MV-4-11 (cell line): ENCODE data around the gene RCL1.

Source experiments
- DNase-seq: peaks from one replicate; lab custom pipeline; 2025; lab: John Stamatoyannopoulos, UW

The RCL1 gene

DNA sequence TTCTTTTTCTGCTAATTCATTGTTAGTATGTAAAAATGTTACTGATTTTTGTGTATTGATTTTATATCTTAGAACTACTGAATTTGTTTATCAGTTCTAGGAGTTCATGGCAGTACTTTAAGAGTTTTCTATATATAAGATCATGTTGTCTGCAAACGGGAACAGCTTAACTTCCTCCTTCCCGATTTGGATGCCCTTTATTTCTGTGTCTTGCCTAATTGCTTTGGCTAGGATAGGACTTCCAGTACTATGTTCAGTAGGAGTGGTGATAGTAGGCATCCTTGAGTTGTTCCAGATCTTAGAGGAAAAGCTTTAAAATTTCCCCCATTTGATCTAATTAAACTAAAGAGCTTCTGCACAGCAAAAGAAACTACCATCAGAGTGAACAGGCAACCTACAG is 20.1 kb downstream of the RCL1 start:
- peak; percentile 58 for DNase-seq

DNA sequence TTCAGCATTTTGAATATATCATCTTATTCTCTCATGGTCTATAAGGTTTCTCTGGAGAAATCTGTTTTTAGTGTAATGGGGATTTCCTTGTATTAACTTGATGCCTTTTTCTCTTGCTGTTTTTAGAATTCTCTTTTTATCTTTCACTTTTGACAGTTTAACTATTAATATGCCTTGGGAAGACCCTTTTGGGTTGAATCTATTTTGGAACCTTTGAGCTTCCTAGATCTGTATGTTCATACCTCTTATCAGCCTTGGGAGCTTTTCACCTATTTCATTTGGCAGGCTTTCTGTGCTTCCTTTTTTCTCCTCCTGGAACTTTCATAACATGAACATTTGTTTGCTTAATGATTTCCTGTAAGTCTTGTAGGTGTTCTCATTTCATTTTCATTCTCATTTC is 22.2 kb downstream of the RCL1 start:
- DNase-seq, result no peak

DNA sequence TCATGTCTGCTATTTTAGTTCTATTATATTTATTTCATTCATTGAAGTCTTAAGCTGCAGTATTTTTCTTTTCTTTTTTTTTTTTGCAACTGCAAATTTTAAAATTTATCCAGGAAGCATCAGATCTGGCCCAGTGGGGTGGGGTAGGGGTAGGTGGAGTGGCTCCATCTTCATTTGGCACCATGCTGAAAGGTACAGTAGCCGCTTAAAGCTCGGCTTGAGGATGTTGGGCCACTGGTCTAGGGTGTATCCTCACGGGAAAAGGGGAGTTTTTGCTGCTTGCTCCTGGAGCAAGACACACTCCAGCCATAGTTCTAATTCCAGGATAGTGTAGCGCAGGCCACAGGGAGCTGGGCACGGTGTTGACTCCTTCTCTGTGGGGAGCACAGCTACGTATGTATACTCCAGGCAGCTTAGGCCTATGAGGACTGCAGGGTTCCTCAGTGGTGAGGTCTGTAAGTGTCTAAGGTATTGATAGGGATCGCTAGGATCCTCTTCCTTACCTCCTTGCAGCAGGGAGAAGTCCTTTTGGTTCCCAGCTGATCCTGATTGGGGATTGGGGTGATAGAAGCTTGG is 22.7 kb downstream of the RCL1 start:
- no peak for DNase-seq

DNA sequence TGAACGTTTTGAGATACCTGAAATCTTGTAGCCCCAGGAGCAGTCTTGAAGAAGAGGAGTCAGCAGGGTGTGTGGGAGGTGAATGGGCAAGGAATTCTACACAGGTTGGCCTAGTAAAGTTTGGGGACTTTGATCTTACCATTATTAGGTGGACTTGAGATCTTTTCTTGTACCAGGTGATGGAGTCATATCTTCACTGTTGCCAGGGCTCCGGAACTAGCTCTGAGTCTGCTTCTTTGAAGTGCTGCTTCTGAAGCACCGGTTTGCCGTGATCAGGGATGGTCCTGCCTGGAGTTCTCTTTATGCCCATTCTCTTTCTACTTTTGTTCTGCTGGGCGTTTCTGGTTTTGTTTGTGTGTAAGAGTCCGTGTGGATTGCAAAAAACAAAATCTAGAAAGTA is 27.4 kb downstream of the RCL1 start:
- DNase-seq, result no peak

DNA sequence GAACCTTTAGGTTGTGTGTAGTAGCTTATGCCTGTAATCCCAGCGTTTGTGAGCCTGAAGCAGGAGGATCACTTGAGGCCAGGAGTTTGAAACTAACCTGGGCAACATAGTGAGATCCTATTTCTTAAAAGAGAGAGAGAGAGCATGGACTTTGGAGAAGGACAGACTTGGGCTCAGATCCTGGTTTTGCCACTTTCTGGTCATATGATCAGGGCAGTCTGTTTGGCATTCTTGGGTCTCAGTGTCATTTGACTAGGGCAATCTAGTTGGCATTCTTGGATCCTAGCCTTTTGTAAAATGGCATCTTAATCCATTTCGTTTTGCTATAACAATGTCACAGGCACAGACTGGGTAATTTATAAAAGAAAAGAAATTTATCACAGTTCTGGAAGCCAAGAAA is 28.4 kb downstream of the RCL1 start:
- DNase-seq, result no peak

DNA sequence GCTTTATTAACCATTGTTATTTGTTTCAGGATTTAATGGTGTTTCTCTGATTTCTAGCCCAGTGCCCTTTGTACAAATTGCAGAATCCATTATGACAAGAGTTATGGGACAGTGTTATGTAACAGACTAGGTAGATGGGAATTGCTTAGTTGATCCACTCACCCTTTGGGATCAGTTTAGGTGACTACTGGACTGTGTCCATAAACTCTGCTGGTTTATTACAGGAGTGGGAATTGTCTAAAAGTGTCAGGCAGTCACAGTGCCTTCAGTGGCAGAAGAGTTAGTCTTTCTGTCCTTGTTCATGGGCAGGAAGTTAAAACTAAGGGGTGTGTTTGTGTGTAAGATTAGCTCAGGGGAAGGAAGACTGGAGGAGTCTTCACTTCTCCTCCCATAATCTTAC is 29.3 kb downstream of the RCL1 start:
- peak; percentile 12 for DNase-seq

DNA sequence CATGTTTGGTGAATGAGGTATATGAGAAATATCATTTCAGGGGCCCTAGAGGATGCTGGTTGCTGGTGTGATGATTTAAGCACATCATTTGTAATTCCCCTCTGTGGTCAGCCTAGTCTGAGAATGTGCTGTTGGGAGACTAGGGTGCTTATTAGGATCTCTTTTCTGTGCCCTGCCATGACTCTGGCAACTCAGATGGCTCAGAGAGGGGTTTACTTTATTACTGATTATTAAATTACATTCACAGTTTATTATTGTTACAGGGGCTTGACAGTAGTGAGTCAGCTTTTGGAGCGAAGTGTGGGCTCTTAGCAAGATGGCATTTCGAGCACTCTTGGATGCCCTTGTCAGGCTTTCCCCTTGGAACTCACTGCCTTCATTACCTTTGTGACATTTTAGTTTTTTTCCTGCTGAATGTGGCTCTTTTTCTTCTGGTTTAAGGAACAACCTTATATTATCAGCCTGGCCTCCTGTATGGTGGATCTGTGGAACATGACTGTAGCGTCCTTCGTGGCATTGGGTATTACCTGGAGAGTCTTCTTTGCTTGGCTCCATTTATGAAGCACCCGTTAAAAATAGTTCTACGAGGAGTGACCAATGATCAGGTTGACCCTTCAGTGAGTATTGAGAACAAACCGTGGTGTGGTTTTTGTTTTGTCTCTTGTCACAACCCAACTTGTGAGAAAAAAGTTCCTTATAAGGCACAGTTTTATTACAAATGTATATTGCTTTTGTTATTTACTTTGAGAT is 33.8 kb downstream of the RCL1 start:
- no peak for DNase-seq

GRCh38 chr9:4827224-4827623 is 34.5 kb downstream of the RCL1 start:
- no peak for DNase-seq

GRCh38 chr9:4828761-4829160 is 36.0 kb downstream of the RCL1 start:
- peak; percentile 14 for DNase-seq

DNA sequence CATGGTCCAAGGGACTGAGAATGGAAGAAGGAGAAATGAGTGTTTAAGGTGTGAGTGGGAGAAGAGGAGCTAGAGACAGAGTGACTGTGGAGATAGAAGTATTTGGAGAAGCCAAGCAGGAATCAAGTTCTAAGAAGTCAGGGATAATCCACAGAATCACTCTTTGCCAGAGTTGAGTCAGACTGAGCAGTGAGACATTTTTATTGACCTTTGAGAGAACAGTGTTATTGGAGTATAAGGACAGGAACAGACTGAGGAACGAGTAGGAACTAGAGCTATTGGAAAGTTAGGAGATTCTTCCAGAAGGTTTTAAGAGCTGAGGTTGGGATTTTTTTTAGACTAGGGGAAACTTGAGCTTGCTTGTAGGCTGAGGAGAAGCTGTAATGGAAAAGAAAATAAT is 37.2 kb downstream of the RCL1 start:
- no peak for DNase-seq

DNA sequence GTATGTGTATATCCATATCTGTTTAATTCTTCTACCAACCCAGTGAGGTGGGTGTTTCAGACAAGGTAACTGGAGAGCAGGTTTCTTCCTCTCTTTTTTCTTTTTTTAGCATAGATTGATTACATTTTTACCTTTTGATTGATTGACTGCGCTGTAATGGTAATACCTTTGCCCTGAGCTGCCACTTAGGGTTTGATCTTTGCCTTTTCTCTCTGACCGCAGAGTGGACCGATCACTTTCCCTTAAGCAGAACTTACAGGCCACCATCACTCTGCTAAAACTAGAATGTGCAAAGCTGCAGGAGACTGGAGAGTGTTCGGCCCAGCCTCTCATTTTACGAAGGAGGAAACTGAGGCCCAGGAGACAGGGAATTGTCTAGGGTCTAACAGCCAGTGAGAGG is 38.0 kb downstream of the RCL1 start:
- DNase-seq, result no peak

GRCh38 chr9:4831119-4831518 is 38.4 kb downstream of the RCL1 start:
- DNase-seq, result no peak

GRCh38 chr9:4831944-4832343 is 39.2 kb downstream of the RCL1 start:
- DNase-seq, result no peak

GRCh38 chr9:4832786-4833579 is 40.2 kb downstream of the RCL1 start:
- no peak for DNase-seq

DNA sequence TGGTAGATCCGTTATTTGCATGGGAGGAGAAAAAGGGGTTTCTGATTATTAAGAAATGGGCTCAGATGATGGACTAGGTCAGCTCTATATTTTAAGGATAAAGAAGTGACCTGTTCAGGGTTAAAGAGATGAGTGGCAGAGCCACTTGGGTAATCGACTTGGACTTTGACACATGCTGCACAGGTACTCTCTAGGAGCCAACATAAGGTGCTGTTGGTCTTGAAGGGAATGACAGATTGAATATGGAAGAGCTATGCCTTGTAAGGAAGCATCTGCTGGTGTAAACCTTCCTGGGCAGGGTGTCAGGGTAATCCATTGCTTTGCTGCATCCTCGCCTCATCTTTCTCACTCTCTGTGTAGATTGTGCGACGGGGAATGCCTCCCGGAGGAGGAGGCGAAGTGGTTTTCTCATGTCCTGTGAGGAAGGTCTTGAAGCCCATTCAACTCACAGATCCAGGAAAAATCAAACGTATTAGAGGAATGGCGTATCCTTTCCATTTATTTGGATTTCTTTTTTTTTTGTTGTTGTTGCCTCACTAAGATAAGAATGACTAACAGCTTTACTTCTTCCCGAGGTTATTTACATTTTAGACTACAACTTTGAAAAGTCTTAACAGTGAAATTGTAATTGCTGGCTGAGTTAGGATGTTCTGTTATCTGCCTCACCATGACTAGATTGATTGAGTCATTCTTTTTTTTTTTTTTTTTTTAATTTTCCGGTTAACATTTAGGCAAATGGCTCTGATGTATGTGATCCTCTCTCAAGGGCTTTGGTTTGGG is 41.2 kb downstream of the RCL1 start:
- no peak for DNase-seq

DNA sequence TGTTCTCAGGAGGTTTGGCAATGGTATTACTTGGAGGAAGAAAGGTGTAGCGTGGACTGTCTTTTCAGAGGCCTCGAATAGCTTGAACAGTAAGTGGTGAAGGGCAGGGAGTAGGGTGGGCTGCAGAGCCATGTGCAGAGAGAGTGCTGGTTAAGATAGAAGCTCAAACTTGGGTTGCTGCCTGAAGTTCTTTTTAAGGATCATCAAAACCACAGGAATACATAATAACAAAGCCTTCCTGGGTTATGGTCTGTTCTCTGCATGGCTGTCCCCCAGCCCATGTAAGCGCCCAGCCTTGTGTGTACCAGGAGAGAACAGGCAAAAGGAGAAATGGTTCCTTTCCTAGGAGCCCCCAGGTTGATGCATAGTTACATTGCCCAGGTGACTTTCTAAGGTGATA is 43.9 kb downstream of the RCL1 start:
- DNase-seq, result no peak

- no peak for DNase-seq
Measured at GRCh38 chr9:4837261-4838188, 44.8 kb downstream of the RCL1 start.

DNA sequence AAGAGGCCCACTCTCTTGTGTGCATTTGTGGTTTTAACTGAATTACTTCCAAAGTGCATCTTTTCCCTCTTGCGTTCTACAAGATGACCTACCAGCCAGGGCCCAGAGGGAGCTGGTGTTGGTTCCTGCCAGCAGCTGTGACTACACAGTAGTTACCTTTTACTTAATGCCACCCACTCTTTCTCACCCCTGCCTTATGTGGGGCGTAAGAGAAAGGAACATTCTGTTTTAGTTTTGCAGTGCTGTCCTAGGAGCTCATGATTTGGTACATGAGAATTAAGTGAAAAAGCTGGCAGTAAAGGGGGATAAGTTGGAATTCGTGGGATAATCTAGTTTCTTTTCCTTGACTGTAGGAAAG is 45.4 kb downstream of the RCL1 start:
- no peak for DNase-seq

DNA sequence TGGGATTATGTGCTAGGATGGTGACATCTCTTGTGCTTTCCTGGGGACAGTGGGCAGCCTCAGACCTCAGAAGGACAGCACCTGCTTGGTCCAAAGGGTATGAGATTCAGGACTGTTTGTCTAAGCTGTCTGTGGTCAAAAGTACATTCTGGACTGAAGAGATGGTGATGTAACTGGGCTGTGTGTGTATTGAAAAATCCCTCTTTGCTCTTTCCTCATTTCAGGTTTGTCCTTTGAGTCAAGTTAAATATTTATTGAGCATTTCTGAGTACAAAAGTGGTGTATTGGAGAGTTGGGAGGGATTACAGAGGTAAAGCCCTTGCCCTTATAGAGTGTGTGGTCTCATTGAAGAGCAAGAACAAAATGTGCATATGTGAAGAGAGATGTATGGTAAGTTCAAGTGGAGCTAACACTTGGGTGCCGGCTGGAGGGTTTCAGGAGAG is 46.7 kb downstream of the RCL1 start:
- DNase-seq, result no peak

DNA sequence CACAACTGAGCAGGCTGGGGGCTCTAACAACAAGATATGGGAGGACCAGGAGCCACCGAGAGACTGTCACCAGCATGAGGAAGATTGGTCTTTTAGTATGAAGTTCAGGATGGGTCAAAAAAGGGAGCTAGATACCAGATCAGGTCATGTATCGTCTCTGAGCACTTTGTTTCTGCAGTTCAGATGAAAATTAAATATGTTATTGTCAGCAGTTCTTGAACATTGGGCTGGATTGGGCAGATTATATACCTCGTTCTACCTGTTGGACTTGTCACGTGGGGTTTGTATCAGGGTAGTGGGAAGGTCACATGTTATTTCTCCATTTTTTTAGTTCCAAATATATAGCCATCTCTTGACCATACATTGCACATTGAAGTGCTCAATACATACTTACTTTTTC is 47.3 kb downstream of the RCL1 start:
- no peak for DNase-seq

DNA sequence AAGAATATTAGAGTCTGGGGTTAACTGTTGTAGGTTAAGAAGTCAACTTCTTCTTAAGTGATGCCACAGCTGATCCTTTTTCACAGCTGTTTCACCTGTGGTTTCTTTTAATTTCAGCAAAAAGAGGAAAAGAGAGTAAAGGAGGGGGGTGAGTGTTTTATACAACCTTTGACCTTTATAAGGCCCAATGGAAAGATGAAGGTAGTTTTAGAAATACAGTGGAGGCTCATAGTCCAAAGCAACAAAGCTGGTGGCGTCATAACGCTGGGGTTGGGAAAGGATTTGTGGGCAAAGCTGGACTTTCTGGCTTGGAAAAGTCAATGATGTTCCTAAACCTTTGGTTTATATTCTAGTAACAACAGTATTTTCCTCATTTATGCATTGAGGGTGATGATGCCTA is 49.5 kb downstream of the RCL1 start:
- peak; percentile 65 for DNase-seq
